GM19455 (cell line): ENCODE results near the gene NUDT3.
"Not testable (repeated sequence)": the region's sequence is repeated elsewhere in the genome, so short reads cannot be mapped to it uniquely, and the experiment has no call there.

Experiments used
- ATAC-seq: cut with Tn5 transposase; IDR thresholded peaks from one replicate; pipeline ENCODE4 v1.9.1; 2021; ENCODE audit not compliant: unreplicated experiment

Gene NUDT3

GRCh38 chr6:34295721-34296120, 96.7 kb downstream of the NUDT3 start:
- peak; percentile 93 for ATAC-seq

GRCh38 chr6:34292954-34293353, 99.5 kb downstream of the NUDT3 start:
- ATAC-seq = no peak

GRCh38 chr6:34289137-34289536, 103.3 kb downstream of the NUDT3 start:
- ATAC-seq = no peak

GRCh38 chr6:34288581-34288980, 103.9 kb downstream of the NUDT3 start:
- ATAC-seq = no peak

GRCh38 chr6:34285448-34286164, 106.9 kb downstream of the NUDT3 start:
- no peak for ATAC-seq

GRCh38 chr6:34284563-34285447, 107.7 kb downstream of the NUDT3 start:
- no peak for ATAC-seq

- no peak for ATAC-seq
Measured at GRCh38 chr6:34281702-34282334, 110.7 kb downstream of the NUDT3 start.

GRCh38 chr6:34280216-34280615, 112.3 kb downstream of the NUDT3 start:
- no peak for ATAC-seq

GRCh38 chr6:34278833-34279232, 113.6 kb downstream of the NUDT3 start:
- no peak for ATAC-seq

- no peak for ATAC-seq
Measured at GRCh38 chr6:34277763-34278112, 114.7 kb downstream of the NUDT3 start.

- no peak for ATAC-seq
Measured at GRCh38 chr6:34276881-34277762, 115.3 kb downstream of the NUDT3 start.

GRCh38 chr6:34276191-34276590, 116.3 kb downstream of the NUDT3 start:
- ATAC-seq = no peak

GRCh38 chr6:34275128-34275804, 117.2 kb downstream of the NUDT3 start:
- ATAC-seq = no peak

- ATAC-seq = no peak
Measured at GRCh38 chr6:34274129-34274528, 118.3 kb downstream of the NUDT3 start.

GRCh38 chr6:34273242-34273805, 119.1 kb downstream of the NUDT3 start:
- ATAC-seq = no peak

- no peak for ATAC-seq
Measured at GRCh38 chr6:34272013-34272926, 120.2 kb downstream of the NUDT3 start.

- not testable (repeated sequence) for ATAC-seq
Measured at GRCh38 chr6:34269658-34270341, 122.7 kb downstream of the NUDT3 start.

GRCh38 chr6:34269132-34269531, 123.3 kb downstream of the NUDT3 start:
- ATAC-seq = not testable (repeated sequence)
